ENCODE data around the gene PIK3R3.

PIK3R3 gene

GRCh38 chr1:46026531-46026930 lies 105.9 kb downstream of the PIK3R3 start:
- DNase-seq (ENCODE audit: low spot score), result no peak

- DNase-seq (ENCODE audit: low spot score), result no peak
Observed at GRCh38 chr1:46021046-46021996, 111.1 kb downstream of the PIK3R3 start.

GRCh38 chr1:46020010-46020409 lies 112.4 kb downstream of the PIK3R3 start:
- no peak for DNase-seq (ENCODE audit: low spot score)

DNA sequence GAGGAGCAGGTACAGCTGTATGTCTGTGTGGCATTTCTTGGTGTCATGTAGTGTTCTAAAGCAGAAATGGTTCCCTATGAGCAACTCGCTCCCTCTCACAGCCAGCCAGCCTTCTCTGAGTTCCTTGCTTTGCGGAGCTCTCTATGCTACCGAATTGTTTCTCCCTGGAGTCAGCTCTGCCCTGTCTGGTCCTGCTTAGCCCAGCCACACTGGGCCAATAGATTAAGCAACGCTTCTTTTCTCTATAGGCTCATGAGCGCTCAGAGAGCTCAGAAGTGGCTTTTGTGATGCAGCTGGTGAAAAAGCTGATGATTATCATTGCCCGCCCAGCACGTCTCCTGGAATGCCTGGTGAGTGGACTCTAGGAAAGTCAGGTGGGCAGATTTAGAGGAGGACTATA lies 113.1 kb downstream of the PIK3R3 start:
- DNase-seq (ENCODE audit: low spot score), result no peak

DNA sequence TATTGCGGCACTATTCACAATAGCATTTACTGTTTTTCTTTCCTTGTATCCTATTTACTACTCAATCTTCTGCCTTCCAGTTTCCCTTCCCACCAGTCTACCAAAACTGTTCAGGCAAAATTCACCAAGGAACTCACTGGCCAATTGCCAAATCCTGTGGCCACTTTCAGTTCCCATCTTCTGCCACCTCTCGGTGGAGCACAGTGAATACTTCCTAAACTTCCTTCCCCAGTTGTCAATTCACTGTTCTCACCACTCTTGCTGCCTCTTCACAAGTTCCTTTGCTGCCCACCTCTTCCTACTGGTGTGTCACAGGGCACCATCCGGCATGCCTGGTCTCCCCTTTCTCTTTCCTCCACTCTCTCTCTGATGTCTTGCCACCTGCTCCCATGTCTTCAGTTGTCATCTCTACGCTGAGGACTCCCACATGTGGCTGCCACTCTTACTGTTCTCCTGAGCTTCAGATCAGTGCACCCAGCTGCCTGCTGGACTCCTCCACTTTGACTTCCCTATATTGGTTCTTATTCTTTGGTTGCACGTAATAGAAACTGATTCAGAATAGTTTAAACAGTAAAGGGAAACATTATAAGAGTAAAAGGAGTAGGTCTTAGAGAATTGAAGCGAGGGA lies 114.4 kb downstream of the PIK3R3 start:
- no peak for DNase-seq (ENCODE audit: low spot score)

GRCh38 chr1:46013581-46013980 lies 118.8 kb downstream of the PIK3R3 start:
- no peak for DNase-seq (ENCODE audit: low spot score)

DNA sequence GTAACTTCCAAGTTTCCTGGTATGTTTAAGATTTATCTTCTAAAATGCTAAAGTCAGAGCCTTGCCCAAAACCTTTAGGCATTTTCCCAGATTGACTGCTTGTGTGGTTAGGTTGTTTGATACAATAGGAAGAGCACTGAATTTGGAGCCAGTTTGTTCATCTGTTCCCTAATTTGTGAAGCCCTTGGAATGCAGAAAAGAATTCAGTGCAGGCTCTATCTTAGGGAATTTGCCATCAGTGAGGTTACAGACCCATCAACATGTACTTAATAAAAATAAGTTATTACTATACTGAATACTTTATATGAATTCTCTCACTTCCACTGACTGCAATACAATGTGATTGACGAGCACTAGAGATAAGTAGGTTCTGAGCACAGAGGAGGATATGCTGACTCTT lies 120.2 kb downstream of the PIK3R3 start:
- no peak for DNase-seq (ENCODE audit: low spot score)

GRCh38 chr1:46011121-46011695 lies 121.2 kb downstream of the PIK3R3 start:
- no peak for DNase-seq (ENCODE audit: low spot score)

DNA sequence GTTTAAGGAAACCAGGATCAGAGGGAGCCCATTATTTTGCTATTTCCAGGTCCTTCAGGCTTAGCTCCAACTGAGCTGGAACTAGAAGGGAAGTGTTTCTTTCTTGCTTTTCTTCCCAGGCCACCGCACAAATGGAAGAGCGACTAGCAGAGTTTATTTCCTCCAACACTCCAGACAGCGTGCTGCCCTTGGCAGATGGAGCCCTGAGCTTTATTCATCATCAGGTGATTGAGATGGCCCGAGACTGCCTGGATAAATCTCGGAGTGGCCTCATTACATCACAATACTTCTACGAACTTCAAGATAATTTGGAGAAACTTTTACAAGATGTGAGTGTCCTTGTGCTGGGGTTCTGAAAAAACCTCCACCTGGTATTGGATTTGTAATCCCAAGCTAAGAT lies 121.8 kb downstream of the PIK3R3 start:
- no peak for DNase-seq (ENCODE audit: low spot score)

DNA sequence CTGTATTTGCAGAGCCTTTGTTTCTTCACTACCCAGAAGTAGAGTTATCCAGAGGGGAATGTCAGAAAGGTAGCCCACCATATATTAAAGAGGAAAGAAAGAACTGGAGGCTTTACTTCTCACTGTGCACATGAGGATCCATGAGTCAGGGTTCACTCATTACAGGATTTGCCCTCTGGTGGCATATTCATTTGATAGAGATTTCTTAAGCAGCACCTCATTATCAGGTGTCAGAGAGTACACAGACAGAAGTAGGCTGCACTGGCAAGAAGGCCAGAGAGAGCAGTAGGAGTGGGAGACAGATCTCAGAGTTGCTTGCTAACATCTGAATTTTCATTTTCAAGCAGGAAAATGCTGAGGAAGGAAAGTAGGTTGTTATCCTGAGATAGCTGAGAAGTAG lies 123.8 kb downstream of the PIK3R3 start:
- DNase-seq (ENCODE audit: low spot score), result no peak

DNA sequence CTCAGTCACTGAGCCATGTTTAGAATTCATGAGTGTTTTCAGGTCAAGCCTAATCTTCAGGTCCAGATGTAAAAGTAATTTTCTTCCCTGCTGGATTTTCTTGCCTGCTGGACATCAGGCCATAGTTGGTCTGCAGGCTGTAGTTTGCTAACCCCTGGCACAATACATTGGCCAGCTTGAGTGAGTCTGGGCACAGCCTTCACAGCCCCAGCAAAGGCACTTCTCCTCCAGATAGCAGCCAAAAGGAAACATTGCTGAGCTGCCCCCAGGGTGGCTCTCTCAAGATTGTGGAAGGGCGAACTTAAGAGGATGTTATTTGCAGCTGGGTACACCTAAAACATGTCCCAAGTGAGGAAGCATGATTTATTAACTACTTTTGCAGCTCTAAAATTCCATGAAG lies 126.8 kb downstream of the PIK3R3 start:
- DNase-seq (ENCODE audit: low spot score), result no peak

GRCh38 chr1:46004492-46004891 lies 127.9 kb downstream of the PIK3R3 start:
- no peak for DNase-seq (ENCODE audit: low spot score)

GRCh38 chr1:46003315-46003714 lies 129.1 kb downstream of the PIK3R3 start:
- DNase-seq (ENCODE audit: low spot score), result no peak

GRCh38 chr1:46002551-46003150 lies 129.8 kb downstream of the PIK3R3 start:
- DNase-seq (ENCODE audit: low spot score), result no peak

GRCh38 chr1:46001081-46001785 lies 131.2 kb downstream of the PIK3R3 start:
- no peak for DNase-seq (ENCODE audit: low spot score)

DNA sequence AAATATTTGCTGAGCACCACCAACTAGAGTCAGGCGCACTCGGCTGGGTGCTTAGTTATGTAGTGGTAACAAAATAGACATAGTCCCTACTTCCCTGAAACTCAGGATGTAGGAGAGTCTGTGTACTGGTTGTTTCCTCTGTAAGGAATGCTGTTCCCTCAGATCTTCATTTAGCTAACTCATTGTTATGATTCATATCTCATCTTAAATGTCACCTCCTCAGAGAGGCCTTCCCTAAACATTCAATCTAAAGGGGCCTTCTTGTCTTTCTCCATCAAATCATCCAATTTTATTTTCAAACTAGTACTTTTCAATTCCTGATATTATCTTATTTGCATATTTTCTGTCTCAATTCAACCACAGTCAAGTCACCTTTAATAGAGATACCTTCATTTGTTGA lies 132.9 kb downstream of the PIK3R3 start:
- DNase-seq (ENCODE audit: low spot score), result no peak

GRCh38 chr1:45998020-45998617 lies 134.3 kb downstream of the PIK3R3 start:
- DNase-seq (ENCODE audit: low spot score), result no peak

DNA sequence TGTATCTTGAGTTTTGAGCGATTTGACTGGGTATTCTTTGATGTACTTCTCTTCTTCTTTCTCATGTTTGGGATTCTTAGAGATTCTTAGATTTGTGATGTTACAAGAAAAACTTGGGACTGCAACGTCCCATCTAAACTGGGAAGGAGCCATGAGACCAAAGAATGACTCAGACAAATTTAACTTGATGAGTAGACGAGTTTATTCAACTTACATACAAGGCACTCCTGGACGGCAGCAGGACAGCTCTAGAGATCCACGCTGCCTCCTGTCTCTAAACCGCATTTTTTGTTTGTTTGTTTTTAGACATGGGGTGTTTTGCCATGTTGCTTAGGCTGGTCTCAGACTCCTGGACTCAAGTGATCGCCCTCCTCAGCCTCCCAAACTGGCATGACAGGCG lies 137.1 kb downstream of the PIK3R3 start:
- DNase-seq (ENCODE audit: low spot score), result no peak

GRCh38 chr1:45994423-45994822 lies 138.0 kb downstream of the PIK3R3 start:
- no peak for DNase-seq (ENCODE audit: low spot score)

Data from cerebellar cortex (tissue), 1 donor.